ENCODE data around the gene MAP2K5.

MAP2K5 gene

GRCh38 chr15:67828969-67829646 is 286.6 kb downstream of the MAP2K5 start:
- no peak for DNase-seq

- no peak for DNase-seq
Measured at GRCh38 chr15:67829647-67830504, 287.4 kb downstream of the MAP2K5 start.

DNA sequence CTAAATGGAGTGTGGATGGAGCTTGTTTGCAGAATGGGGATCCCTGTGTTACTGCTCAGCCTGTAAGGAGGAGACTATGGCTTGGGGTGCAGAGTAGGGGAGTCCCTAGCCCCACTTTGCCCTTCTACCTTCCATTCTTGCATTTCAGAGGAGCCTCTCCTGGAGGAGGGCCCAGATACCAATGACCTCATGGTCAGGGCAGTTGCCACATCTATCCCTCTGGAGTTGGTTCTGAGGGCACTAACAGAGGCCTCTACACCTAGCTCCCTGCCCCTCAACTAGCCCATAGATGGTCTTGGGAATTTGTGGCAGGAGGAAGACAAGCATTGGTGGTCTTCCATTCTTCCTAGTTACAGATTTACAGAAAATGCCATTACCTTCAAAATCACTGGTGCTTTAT is 288.9 kb downstream of the MAP2K5 start:
- DNase-seq = no peak

- peak in 1 of 2 experiments; percentile 53 for DNase-seq
Measured at GRCh38 chr15:67832031-67832551, 289.6 kb downstream of the MAP2K5 start.

GRCh38 chr15:67832897-67833709 is 290.6 kb downstream of the MAP2K5 start:
- no peak for DNase-seq

DNA sequence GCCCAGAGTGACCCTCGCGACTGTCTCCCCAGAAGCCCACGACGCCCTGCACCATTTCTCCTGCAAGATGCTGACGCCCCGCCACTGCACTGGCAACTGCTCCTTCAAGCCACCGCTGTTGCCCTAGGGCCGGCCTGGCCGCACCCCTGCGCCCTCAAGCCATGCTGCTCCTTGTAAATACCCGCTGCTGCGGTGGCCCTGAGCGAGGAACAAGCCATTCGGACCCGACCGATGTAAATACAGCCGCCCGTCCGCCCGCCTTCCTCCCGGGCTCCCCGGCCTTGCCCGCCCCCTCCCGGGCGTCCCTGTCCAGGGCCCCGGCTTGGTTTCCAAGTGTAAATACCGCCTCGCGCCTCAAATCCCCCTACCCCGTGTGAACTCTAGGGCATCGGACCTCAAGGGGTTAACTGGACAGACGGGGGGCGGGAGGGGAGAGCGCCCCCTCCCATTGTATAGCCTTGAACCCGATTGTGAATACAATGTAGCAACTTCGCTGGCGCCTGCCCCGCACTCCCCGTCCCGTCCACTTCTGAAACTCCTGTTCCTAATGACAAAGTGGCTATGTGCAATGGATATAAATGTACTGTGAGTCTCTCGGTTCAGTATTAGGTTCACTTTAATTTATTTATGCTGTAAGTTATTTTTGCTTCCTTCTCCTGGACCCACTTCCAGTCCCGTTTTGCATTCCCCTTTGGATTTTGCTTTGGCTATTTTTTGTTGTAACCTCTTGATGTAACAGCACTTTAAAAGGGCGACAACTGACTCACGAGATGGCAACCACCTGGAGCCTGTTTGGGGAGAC is 291.4 kb downstream of the MAP2K5 start:
- DNase-seq = no peak

DNA sequence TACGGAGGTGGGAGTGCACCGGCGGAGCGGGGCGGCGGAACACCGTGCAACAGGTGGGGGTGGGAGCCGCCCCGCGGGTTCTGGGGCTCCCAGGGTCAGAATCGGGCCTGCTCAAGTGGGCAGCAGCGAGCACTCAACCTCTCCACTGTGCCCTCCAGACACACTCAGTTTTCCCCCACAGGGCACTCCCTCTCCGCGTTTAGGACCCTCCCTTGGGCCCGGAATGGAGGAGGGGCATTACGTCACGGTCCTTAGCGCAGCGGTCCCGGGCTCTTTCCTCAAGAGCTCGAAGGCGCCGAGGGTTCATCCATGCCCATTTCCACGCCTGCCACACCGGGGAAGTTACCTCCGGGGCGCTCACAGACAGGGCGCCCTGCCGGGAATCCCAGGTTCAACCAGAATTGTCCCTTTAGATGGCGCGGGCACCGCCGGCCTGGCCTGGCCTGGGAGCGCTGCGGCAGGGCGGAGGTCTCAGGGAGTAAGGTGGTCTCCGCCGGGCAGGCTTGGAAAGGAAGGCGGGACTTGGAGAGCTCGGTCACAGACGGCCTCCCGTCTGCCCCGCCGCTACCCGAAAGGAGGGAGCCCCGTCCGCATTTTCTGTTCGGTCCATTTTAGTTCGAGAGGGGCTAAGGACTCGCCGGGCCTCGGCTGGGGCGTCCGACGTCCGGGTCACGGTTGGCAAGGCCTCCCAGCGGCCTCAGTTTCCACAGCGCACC is 292.2 kb downstream of the MAP2K5 start:
- DNase-seq = no peak

DNA sequence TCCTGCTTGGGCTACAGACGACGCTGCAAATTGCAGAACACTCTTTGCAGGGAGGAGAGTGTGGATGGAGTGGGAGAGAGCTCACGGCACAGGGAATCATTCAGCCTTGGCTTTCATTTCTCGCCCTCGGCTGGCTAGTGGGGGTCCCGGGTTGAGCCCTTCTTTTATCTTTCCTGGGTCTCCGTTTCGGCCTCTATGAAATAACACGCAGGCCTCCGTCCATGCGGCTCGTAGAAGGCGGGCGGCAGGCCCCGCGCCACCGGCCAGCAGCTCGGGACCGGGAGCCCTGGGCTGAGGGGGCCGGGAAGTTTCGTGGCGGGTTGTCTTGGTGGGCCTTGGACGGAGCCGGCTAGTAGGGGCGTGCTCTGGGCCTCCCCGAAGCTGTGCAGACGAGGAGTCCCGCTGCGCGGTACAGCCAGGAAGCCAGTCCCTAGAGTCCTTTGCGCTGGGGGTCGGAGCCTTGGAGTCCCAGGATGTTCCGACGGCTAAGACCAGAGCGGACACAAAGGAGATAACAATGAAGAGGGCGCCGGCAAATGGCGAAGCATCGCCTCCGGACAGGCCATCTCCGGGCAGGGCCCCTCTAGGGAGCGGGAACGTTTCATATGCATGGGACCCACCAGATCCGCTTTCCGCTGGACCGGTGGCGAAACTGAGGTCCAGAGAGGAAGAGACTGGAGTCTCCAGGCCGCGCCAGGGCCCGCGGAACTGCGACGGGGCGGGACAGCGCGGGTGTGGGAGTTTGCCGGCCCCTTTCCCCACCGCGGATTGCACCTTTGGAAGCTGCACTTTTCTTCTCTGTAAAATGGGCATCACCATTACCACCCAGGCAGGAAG is 293.0 kb downstream of the MAP2K5 start:
- no peak for DNase-seq

- no peak for DNase-seq
Measured at GRCh38 chr15:67836134-67836455, 293.6 kb downstream of the MAP2K5 start.

GRCh38 chr15:67836477-67836876 is 294.0 kb downstream of the MAP2K5 start:
- peak in 1 of 2 experiments; percentile 26 for DNase-seq

GRCh38 chr15:67836955-67837354 is 294.5 kb downstream of the MAP2K5 start:
- no peak for DNase-seq

GRCh38 chr15:67838789-67839332 is 296.4 kb downstream of the MAP2K5 start:
- no peak for DNase-seq

DNA sequence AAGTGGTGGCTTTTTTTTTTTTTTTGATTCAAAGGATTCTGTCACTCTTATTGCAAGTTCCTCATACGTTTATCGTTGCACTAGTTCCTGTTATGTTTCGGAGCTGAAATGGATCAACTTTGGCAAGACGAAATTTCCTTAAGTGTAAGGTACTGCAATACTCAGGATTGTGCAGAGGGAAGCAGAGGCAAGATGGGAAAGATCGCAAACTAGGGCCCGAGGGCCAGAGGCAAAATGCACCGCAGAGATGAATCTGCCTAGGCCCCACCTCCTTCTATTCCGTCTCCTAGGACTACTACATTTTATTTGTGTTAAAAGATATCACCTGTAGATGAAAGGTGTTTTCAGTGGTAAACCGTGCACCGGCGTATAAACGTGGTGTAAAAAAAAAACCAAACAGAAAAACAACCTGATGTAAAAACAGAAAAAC is 297.0 kb downstream of the MAP2K5 start:
- DNase-seq = peak in 1 of 2 experiments; percentile 77

GRCh38 chr15:67839929-67840748 is 297.6 kb downstream of the MAP2K5 start, which contains the start of gene RNU6-1:
TSS of gene RNU6-1 (minus strand) at chr15:67840045.
- peak; percentile 68 to 94 for DNase-seq

GRCh38 chr15:67840749-67841512 is 298.4 kb downstream of the MAP2K5 start:
- DNase-seq = peak in 1 of 2 experiments; percentile 39

DNA sequence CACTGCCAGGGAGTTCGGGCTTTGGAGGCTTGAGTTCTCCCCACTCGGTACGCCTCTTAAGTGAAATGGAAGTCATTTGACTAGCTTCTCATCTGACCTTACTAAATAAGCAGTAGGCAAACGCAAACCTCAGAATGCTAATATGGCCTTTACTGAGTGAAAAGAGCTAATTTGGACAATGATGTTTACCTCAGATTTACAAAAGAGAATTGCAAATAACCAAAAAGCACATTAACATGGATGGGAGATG is 298.9 kb downstream of the MAP2K5 start:
- DNase-seq = no peak

DNA sequence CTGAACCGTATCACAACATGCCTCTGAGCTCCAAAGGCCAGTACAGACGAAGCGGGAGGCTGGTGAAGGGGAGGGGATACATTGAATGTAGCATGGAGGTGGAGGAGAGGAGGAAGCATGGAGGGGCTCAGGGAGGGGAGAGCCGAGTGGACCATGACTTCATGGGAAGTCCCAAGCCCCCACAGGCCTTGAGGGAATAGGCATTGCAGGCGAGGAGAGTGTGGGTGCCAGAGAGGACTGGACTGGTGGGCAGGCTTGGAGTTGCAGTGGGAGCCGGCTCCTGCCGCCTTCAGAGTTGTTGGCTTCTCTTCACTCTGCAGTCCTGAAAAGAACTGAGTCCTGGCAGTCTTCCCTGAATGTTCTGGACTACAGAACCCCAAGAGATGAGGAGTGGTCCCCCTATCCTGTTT is 300.6 kb downstream of the MAP2K5 start:
- no peak for DNase-seq

- no peak for DNase-seq
Measured at GRCh38 chr15:67843571-67844387, 301.3 kb downstream of the MAP2K5 start.
